ENCODE data around the gene UNC45A.

GRCh38 chr15:90915808-90916440 is 19.2 kb upstream of the UNC45A start:
- TF ChIP-seq, protein P1, sequence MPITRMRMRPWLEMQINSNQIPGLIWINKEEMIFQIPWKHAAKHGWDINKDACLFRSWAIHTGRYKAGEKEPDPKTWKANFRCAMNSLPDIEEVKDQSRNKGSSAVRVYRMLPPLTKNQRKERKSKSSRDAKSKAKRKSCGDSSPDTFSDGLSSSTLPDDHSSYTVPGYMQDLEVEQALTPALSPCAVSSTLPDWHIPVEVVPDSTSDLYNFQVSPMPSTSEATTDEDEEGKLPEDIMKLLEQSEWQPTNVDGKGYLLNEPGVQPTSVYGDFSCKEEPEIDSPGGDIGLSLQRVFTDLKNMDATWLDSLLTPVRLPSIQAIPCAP (CRISPR knock-in tag; IDR thresholded peaks at IDR 0.05; ENCODE audit: low read depth) = no peak
- TF ChIP-seq EP300 (IDR thresholded peaks at IDR 0.05; ENCODE audit: low read depth in 2 of 2, low read length in 2 of 2) (no peak), EP300 (CRISPR knock-in tag; IDR thresholded peaks at IDR 0.05; ENCODE audit: borderline replicate concordance) (no peak), SMC3 (IDR thresholded peaks at IDR 0.05; ENCODE audit: low read length) (no peak)
- TF ChIP-seq, protein P2, sequence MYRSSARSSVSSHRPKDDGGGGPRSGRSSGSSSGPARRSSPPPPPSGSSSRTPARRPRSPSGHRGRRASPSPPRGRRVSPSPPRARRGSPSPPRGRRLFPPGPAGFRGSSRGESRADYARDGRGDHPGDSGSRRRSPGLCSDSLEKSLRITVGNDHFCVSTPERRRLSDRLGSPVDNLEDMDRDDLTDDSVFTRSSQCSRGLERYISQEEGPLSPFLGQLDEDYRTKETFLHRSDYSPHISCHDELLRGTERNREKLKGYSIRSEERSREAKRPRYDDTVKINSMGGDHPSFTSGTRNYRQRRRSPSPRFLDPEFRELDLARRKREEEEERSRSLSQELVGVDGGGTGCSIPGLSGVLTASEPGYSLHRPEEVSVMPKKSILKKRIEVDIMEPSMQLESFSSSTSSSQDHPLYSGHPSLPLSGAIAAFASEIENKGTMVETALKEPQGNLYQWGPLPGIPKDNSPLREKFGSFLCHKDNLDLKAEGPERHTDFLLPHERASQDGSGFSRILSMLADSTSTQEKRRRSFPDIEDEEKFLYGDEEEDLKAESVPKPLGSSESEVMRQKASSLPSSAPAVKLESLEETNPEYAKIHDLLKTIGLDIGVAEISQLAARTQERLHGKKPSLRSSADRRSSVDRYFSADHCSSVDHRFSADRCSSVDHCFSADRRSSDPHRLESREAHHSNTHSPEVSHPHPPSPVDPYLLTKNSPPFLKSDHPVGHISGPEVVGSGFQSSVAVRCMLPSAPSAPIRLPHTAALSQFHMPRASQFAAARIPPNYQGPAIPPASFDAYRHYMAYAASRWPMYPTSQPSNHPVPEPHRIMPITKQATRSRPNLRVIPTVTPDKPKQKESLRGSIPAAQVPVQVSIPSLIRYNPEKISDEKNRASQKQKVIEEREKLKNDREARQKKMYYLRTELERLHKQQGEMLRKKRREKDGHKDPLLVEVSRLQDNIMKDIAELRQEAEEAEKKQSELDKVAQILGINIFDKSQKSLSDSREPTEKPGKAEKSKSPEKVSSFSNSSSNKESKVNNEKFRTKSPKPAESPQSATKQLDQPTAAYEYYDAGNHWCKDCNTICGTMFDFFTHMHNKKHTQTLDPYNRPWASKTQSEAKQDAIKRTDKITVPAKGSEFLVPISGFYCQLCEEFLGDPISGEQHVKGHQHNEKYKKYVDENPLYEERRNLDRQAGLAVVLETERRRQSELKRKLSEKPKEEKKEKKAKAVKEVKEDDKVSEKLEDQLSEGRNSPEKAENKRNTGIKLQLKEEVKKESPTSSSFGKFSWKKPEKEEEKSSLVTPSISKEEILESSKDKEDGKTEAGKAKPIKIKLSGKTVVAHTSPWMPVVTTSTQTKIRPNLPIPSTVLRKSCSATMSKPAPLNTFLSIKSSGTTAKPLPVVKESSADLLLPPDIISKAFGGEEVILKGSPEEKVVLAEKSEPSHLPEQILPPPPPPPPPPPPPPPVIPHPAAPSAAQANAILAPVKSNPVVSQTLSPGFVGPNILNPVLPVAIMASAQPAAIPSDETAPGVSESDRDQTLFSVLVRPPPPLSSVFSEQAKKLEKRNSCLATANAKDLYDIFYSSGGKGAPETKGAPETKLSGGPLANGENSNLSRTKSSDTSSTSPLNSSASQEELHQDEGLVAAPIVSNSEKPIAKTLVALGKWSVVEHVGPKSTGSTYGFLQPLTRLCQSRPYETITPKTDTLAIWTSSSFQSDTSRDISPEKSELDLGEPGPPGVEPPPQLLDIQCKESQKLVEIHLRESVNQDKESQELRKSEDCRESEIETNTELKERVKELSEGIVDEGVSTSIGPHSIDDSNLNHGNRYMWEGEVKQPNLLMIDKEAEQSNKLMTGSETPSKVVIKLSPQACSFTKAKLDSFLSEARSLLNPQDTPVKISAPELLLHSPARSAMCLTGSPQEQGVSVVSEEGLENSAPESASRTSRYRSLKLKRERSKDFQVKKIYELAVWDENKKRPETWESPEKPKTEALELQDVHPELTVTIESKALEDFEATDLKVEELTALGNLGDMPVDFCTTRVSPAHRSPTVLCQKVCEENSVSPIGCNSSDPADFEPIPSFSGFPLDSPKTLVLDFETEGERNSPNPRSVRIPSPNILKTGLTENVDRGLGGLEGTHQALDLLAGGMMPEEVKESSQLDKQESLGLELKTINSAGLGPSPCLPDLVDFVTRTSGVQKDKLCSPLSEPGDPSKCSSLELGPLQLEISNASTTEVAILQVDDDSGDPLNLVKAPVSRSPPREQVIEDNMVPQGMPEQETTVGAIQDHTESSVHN (CRISPR knock-in tag; IDR thresholded peaks at IDR 0.05) = no peak
- TF ChIP-seq, protein P3, sequence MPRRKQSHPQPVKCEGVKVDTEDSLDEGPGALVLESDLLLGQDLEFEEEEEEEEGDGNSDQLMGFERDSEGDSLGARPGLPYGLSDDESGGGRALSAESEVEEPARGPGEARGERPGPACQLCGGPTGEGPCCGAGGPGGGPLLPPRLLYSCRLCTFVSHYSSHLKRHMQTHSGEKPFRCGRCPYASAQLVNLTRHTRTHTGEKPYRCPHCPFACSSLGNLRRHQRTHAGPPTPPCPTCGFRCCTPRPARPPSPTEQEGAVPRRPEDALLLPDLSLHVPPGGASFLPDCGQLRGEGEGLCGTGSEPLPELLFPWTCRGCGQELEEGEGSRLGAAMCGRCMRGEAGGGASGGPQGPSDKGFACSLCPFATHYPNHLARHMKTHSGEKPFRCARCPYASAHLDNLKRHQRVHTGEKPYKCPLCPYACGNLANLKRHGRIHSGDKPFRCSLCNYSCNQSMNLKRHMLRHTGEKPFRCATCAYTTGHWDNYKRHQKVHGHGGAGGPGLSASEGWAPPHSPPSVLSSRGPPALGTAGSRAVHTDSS (CRISPR knock-in tag; conservative IDR thresholded peaks at IDR 0.05) = no peak

All from HepG2 (cell line).